HUES6 (cell line): ENCODE measurements around the gene CLHC1.
"Not testable (repeated sequence)": the region's sequence is repeated elsewhere in the genome, so short reads cannot be mapped to it uniquely, and the experiment has no call there.

Experiments
- H3K27ac ChIP-seq: 2 replicates; pipeline ENCODE4 v1.7.0; 2013; ENCODE audit warnings: low read depth, mild to moderate bottlenecking, low read length, inconsistent platforms
- H3K27me3 ChIP-seq: 2 replicates; pipeline ENCODE4 v1.6.1; 2013; ENCODE audit warnings: low read length; ENCODE audit not compliant: control insufficient read depth, insufficient read depth
- H3K36me3 ChIP-seq: 2 replicates; pipeline ENCODE4 v1.6.1; 2013; ENCODE audit warnings: low read length; ENCODE audit not compliant: control insufficient read depth, insufficient read depth
- H3K4me1 ChIP-seq: 2 replicates; pipeline ENCODE4 v1.6.1; 2013; ENCODE audit warnings: low read length; ENCODE audit not compliant: control insufficient read depth, insufficient read depth
- H3K4me3 ChIP-seq: 2 replicates; pipeline ENCODE4 v1.5.1; 2013; ENCODE audit warnings: low read depth, low read length
- H3K9ac ChIP-seq: one replicate; pipeline ENCODE4 v1.6.1; 2013; ENCODE audit warnings: mild to moderate bottlenecking, low read length
- H3K9me3 ChIP-seq: 2 replicates; pipeline ENCODE4 v1.6.1; 2013; ENCODE audit warnings: low read depth, low read length; ENCODE audit not compliant: control insufficient read depth, insufficient read depth

The CLHC1 gene

DNA sequence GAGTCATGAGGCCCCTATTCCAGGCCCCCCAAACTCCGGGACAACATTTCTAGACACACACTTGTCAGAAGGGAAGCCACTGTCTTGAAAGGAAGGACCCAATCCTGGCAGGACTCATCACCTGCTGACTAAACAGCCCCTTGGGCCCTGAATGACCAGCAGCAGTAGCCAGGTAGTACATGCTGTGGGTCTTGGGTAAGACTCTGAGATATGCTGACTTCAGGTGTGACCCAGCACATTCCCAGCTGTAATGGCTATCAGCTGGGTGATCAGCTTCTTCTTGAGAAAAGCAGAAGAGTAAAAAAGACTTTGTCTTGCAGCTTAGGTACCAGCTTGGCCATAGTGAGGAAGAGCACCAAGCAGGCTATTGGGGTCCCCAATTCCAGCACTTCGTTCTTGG, 35.6 kb downstream of the CLHC1 start:
- H3K9ac ChIP-seq: no peak overlapping the region
- no peak overlapping the region for H3K27ac ChIP-seq
- H3K9me3 ChIP-seq: no peaks in the 10 kb centered on the region
- H3K27me3 ChIP-seq: no peaks in the 10 kb centered on the region
- H3K4me3 ChIP-seq: no peak overlapping the region
- no peaks in the 10 kb centered on the region for H3K4me1 ChIP-seq
- H3K36me3 ChIP-seq: 0 out of 2 replicates have a peak, but pooled peaks cover 2% of the 10 kb centered on the region

DNA sequence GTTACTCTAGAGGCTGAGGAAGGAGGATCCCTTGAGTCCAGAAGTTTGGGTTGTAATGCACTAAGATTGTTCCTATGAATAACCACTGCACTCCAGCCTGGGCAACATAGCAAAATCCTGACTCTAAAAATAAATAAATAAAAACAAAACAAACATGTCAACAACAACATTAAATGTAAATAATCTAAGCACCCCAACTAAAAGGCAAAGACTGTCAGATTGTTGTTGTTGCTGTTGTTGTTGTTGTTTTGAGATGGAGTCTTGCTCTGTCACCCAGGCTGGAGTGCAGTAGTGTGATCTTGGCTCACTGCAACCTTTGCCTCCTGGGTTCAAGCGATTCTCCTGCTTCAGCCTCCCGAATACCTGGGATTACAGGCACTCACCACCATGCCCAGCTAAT, 40.2 kb downstream of the CLHC1 start:
- H3K27me3 ChIP-seq, H3K4me1 ChIP-seq, H3K4me3 ChIP-seq, H3K9ac ChIP-seq, H3K27ac ChIP-seq, H3K36me3 ChIP-seq, H3K9me3 ChIP-seq: not testable (repeated sequence)

DNA sequence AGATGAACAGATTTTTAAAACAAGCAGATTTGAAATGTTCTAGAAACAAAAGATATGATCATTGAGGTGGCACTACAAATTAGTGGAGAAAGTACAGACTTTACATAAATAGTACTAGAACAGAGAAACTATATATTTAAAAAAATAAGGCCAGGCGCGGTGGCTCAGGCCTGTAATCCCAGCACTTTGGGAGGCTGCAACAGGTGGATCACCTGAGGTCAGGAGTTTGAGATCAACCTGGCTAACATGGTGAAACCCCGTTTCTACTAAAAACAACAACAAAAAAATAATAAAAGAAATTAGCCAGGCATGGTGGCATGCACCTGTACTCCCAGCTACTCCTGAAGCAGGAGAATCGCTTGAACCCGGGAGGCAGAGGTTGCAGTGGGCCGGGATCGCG, 45.3 kb downstream of the CLHC1 start:
- not testable (repeated sequence) for H3K4me1 ChIP-seq, H3K27ac ChIP-seq, H3K4me3 ChIP-seq, H3K36me3 ChIP-seq, H3K27me3 ChIP-seq, H3K9me3 ChIP-seq, H3K9ac ChIP-seq

GRCh38 chr2:55180374-55180773, 51.7 kb downstream of the CLHC1 start:
- Histone ChIP-seq H3K27ac (no peak overlapping the region), H3K4me3 (no peak overlapping the region), H3K27me3 (no peaks in the 10 kb centered on the region), H3K9ac (no peak overlapping the region), H3K9me3 (no peaks in the 10 kb centered on the region), H3K4me1 (no peaks in the 10 kb centered on the region), H3K36me3 (no peaks in the 10 kb centered on the region)

DNA sequence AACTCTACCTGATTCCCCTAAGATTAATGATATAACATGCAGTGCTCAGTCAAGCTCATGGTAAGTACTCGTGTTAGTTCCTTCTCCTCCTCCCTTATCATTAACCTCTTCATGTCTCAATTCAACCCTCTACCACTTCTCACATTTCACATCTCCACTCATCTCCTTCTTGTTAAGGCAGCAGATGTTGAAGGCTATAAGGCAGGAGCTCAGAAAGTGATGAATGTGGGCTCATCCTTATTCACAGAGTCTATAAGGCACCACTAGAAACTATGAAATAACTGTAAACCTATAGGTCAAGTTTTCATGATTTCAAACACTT, 56.0 kb downstream of the CLHC1 start:
- no peaks in the 10 kb centered on the region for H3K9me3 ChIP-seq
- H3K4me1 ChIP-seq: peaks cover 13% of the 10 kb centered on the region; the same call in 1 of the 2 replicates
- no peak overlapping the region for H3K9ac ChIP-seq
- H3K36me3 ChIP-seq: no peaks in the 10 kb centered on the region
- no peak overlapping the region for H3K4me3 ChIP-seq
- H3K27ac ChIP-seq: no peak overlapping the region
- no peaks in the 10 kb centered on the region for H3K27me3 ChIP-seq

GRCh38 chr2:55175254-55176093, 56.6 kb downstream of the CLHC1 start:
- Histone ChIP-seq H3K4me3 (no peak overlapping the region), H3K9me3 (no peaks in the 10 kb centered on the region), H3K27me3 (no peaks in the 10 kb centered on the region)

DNA sequence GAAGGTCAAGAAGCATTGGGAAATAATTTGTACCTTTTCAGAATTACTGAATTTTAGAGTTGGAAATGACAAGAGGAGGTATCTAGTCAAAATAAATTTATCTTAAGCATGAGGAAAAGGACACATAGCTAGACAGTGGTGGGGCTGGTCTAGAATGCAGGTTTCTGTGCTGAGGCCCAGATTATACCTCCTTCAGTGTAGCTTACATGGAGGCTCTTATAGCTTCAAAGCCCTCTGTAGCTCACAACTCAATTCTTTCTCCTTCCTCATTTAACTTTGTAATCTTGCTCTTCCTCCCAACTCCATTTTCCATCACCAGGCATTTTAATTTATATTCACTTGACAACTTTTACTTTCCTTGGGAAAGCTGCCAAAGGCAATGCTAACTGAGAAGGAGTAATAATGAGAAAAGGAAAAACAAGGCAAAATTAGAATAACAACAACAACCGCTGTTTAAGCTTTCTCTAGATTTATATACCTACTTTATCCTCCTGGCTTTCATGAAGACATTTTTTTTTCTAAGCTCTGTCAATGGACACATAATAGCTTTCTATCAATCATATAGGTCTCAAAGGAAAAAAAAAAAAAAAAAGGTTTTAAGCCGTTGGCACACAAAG, 58.5 kb downstream of the CLHC1 start:
- no peaks in the 10 kb centered on the region for H3K9me3 ChIP-seq
- no peak overlapping the region for H3K27ac ChIP-seq
- H3K4me1 ChIP-seq: peaks cover 13% of the 10 kb centered on the region; the same call in 1 of the 2 replicates
- no peaks in the 10 kb centered on the region for H3K27me3 ChIP-seq
- H3K36me3 ChIP-seq: no peaks in the 10 kb centered on the region
- no peak overlapping the region for H3K9ac ChIP-seq
- H3K4me3 ChIP-seq: no peak overlapping the region

More at GRCh38 chr2:55175254-55176093, 56.6 kb downstream of the CLHC1 start:
- no peak overlapping the region for H3K9ac ChIP-seq
- H3K27ac ChIP-seq: no peak overlapping the region
- H3K4me1 ChIP-seq: peaks cover 13% of the 10 kb centered on the region; the same call in 1 of the 2 replicates
- H3K36me3 ChIP-seq: no peaks in the 10 kb centered on the region

GRCh38 chr2:55169915-55170314, 62.2 kb downstream of the CLHC1 start:
- H3K9me3 ChIP-seq: no peaks in the 10 kb centered on the region
- no peak overlapping the region for H3K4me3 ChIP-seq
- H3K27ac ChIP-seq: no peak overlapping the region
- H3K27me3 ChIP-seq: no peaks in the 10 kb centered on the region
- no peak overlapping the region for H3K9ac ChIP-seq
- no peaks in the 10 kb centered on the region for H3K36me3 ChIP-seq
- H3K4me1 ChIP-seq: peaks cover 21% of the 10 kb centered on the region

GRCh38 chr2:55169359-55169758, 62.7 kb downstream of the CLHC1 start:
- Histone ChIP-seq H3K27ac (no peak overlapping the region), H3K27me3 (no peaks in the 10 kb centered on the region)

GRCh38 chr2:55168221-55169154, 63.6 kb downstream of the CLHC1 start:
- H3K9ac ChIP-seq: no peak overlapping the region
- peaks cover 30% of the 10 kb centered on the region for H3K4me1 ChIP-seq
- H3K27ac ChIP-seq: no peak overlapping the region
- H3K27me3 ChIP-seq: no peaks in the 10 kb centered on the region
- H3K4me3 ChIP-seq: no peak overlapping the region
- H3K9me3 ChIP-seq: no peaks in the 10 kb centered on the region
- H3K36me3 ChIP-seq: no peaks in the 10 kb centered on the region

More at GRCh38 chr2:55169359-55169758, 62.7 kb downstream of the CLHC1 start:
- Histone ChIP-seq H3K4me1 (peaks cover 27% of the 10 kb centered on the region), H3K4me3 (no peak overlapping the region), H3K9me3 (no peaks in the 10 kb centered on the region), H3K9ac (no peak overlapping the region), H3K36me3 (no peaks in the 10 kb centered on the region)

DNA sequence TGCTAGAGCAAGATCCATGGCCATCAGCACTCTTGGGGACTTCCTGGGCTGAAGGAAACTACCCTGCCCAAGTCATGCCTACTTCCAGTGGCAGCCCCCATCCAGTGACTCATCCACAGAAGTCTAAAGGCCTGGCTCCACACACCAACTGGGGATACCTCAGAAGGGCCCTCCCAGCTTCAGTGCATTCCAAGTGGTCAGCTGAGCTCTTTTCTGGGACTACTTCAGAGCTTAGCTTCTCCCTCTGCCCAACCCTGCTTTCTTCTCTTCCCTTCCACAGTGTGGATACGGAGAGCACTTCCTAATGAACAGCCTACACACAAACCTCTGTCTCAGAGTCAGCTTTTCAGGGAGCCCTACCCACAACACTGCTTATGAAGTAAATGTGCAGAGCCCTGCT, 66.5 kb downstream of the CLHC1 start:
- Histone ChIP-seq H3K36me3 (no peaks in the 10 kb centered on the region), H3K4me1 (peaks cover 40% of the 10 kb centered on the region), H3K4me3 (no peak overlapping the region), H3K9me3 (no peaks in the 10 kb centered on the region), H3K27me3 (no peaks in the 10 kb centered on the region), H3K9ac (no peak overlapping the region), H3K27ac (no peak overlapping the region)
